GM19452 (cell line): Measurements from ENCODE around the gene BTN1A1.
"Not testable (repeated sequence)": the region's sequence is repeated elsewhere in the genome, so short reads cannot be mapped to it uniquely, and the experiment has no call there.

Source experiments
- ATAC-seq: cut with Tn5 transposase; IDR thresholded peaks from one replicate; pipeline ENCODE4 v1.9.1; 2021; ENCODE audit not compliant: unreplicated experiment

Gene BTN1A1

GRCh38 chr6:26500102-26500501 lies at the start of gene BTN1A1:
Gene BTN1A1 (plus strand): TSS chr6:26500303. CDS start chr6:26501287, 984 bp downstream.
- ATAC-seq = no peak

- no peak for ATAC-seq
Observed at GRCh38 chr6:26452631-26453235, 47.4 kb upstream of the BTN1A1 start.

DNA sequence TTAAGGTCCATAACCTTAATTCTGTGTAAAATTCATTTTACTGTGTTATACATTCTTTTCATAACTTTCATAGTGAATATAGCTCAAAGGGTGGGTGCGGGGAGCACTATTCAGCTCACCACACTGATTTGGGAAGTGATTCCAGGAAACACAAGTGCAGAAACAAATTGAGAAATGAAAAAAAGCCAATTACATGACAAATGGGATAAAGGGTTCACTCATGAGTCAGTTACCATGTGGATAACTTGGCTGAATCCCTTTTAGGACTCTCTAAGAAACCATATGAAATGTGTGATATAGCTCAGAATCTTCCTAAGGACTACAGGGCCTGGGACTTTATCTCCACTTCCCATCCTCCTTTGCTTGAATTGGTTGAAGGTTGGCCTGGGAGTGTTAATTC lies 45.5 kb upstream of the BTN1A1 start:
- ATAC-seq = no peak

- no peak for ATAC-seq
Observed at GRCh38 chr6:26455357-26455970, 44.6 kb upstream of the BTN1A1 start.

- peak; percentile 26 for ATAC-seq
Observed at GRCh38 chr6:26457264-26457805, 42.8 kb upstream of the BTN1A1 start.

- ATAC-seq = peak; percentile 94
Observed at GRCh38 chr6:26457806-26458688, 42.1 kb upstream of the BTN1A1 start, which contains the start of gene BTN2A1. Gene BTN2A1 (plus strand): TSS chr6:26457955. CDS start chr6:26458637, 682 bp downstream.

DNA sequence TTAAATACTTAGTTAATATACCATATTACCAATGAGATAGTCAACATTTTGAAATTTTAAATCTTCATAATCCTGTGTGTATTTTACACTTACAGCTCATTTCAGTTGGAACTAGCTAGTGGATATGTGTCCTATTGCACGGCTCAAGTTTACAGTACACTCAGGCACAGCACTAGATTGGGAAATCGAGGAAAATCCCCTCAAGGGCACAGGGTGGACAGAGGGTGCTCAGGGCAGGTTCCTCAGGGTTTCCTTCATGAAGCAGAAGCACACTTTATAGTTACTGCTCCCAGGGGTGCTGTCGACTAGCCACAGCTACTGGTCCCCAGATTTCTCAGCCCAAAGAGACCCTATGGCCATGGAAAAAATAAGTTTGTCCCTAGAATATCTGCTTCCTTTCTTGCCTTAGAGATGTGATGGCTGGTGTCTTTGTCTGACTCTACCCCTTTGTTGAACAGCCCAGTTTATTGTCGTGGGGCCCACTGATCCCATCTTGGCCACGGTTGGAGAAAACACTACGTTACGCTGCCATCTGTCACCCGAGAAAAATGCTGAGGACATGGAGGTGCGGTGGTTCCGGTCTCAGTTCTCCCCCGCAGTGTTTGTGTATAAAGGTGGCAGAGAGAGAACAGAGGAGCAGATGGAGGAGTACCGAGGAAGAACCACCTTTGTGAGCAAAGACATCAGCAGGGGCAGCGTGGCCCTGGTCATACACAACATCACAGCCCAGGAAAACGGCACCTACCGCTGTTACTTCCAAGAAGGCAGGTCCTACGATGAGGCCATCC lies 40.9 kb upstream of the BTN1A1 start:
- ATAC-seq = no peak

- ATAC-seq = not testable (repeated sequence)
Observed at GRCh38 chr6:26461353-26461752, 38.8 kb upstream of the BTN1A1 start.

- ATAC-seq = no peak
Observed at GRCh38 chr6:26464014-26464413, 36.1 kb upstream of the BTN1A1 start.

- ATAC-seq = no peak
Observed at GRCh38 chr6:26464416-26465131, 35.5 kb upstream of the BTN1A1 start.

DNA sequence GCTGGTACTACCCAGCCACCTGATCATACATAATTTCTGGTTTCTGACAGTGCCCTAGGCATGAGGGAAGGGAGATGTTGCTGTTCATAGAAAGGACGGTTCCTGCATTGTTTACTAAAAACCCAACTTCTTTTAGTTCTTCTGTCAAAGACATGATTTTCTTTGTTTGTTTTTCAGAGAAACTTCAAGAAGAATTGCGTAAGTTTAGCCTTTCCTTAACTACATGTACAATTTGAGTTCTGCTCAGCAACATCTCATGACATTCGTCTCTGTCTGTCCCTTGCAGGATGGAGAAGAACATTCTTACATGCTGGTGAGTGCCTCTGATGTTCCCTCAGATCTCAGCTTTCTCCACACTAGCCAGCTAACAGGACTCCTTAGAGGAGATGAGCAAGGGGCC lies 34.3 kb upstream of the BTN1A1 start:
- ATAC-seq = no peak

DNA sequence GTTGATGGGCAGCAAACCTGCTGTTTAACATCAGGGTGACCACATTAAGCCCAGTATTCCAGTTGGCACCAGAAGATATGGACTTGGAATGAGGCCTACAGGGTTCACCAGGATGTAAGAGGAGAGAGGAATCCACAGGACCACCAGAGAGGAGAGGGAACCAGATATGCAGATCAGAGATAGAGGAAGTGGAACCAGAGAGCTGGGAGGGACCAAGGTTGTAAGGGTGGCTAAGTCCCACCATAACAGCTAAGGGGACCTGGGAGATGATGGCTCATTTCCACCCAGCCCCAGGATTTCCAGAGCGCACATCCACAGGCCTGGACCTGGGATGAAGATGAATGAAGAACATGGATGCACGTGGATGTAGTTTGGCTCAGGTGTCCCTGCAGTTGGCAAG lies 31.3 kb upstream of the BTN1A1 start:
- ATAC-seq = no peak

DNA sequence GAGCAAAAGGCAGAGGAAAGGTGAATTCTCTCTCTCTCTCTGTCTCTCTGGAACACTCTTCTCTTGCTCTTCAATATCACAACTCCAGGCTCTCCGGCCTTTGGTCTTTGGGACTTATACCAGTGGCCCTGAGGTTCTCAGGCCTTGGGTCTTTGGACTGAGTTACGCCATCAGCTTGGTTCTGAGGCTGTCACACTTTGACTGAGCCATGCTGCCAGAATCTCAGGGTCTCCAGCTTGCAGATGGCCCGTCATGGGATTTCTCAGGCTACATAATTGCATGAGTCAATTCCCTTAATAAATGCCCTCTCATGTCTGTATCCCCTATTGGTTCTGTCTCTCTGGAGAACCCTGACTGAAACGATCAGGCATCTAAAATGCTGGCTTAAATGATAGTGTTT lies 29.5 kb upstream of the BTN1A1 start:
- ATAC-seq = no peak

- ATAC-seq = no peak
Observed at GRCh38 chr6:26471970-26472369, 28.1 kb upstream of the BTN1A1 start.

DNA sequence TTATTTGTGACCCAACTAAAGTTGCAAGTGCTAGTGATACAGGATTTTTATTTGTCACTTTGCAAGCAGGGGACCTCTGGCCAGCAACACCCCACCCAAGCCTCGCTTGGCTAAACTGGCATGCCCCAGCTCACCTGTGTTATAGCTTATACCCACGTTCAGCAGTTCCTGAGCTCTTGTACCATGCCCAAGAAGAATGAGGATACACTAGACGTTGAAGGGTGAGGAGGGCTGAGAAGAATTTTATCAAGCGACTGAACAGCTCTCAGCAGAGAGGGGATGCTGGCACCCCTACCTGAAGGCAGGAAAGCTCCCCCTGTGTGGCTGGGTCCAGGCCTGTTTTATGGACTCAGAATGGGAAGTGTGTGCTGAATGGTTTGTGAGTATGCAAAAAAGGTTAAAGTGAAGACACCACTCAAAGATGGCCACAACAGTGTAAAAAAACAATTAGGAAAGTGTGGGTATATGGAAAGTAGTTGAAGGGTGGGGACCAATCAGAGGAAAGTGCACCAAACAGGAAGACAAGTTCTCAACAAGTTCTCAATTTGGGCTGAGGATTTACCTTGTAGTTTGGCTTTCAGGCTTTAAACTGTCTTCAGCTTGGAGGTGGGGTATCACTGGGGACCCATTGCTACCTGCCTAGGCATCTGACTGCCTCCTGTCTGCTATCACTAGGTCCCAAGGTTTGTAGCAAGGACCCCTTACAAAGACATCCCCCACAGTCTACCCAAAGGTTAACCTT lies 27.4 kb upstream of the BTN1A1 start:
- no peak for ATAC-seq

DNA sequence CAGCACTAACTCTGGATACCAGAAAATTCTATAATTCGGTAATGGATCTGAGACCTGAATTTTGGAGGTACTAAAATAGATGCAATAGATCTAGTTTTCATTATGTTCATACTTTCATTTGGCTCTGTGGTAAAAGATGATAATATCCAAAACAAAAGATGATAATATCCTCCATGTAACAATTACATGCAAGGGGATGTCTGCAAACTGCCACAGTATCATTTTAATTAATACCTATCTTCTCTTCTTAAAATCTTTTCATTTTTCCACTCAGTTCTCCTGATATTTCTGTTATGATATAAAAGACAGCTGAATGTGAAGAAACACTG lies 26.7 kb upstream of the BTN1A1 start:
- no peak for ATAC-seq

DNA sequence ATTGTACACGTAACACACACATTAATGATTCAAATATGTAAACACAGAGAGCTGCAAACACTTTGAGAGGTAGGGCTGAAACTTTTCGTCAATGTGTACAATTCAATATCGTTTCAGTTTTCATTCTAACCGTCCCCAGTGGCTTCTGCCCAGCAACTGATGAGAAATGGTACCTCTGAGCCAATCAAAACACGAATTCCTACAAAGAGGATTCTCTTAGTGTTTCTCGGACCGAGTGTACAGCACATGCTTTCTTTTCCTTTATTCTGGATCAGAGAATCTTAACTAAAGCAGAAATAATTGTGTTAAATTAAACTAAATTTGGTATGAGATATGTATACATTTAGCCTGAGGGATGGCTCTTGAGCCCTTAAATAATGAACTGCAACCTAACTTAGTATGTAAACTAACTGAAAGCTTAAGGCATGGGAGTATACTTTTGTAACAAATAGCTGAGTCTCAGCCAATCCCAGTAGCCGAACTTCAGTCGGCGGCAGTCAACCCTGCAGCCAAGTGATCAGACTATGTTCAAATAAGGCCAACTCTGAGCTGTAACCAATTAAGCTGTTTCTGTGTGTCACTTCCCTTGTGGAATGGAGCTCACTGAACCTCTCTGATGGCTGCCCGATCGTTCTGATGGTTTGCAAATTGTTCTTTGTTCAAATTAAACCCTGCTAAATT lies 26.2 kb upstream of the BTN1A1 start:
- peak; percentile 91 for ATAC-seq

- ATAC-seq = no peak
Observed at GRCh38 chr6:26474439-26474881, 25.6 kb upstream of the BTN1A1 start.
